Left ventricle myocardium inferior (tissue), 1 donor: Measurements from ENCODE around the gene COQ8A. TPM values are rescaled to one million over a fixed set of nuclear protein-coding genes. Genes with fewer than 3 reads are reported as not detected.

Experiments
- DNase-seq: peaks from one replicate; pipeline ENCODE4 v3.0.0-alpha.2; 2020
- H3K27ac ChIP-seq: fragments of 200-600 bp; replicated peaks from 2 replicates; pipeline ENCODE4 v1.8.0; 2021
- H3K27me3 ChIP-seq: fragments of 200-600 bp; 2 replicates; pipeline ENCODE4 v1.8.0; 2021; ENCODE audit warnings: low read depth
- H3K36me3 ChIP-seq: fragments of 200-600 bp; 2 replicates; pipeline ENCODE4 v1.8.0; 2021
- H3K4me1 ChIP-seq: fragments of 200-600 bp; 2 replicates; pipeline ENCODE4 v1.8.0; 2021
- H3K4me3 ChIP-seq: fragments of 200-600 bp; 2 replicates; pipeline ENCODE4 v1.8.0; 2021; ENCODE audit warnings: mild to moderate bottlenecking, moderate library complexity
- H3K9me3 ChIP-seq: fragments of 200-600 bp; replicated peaks from 2 replicates; pipeline ENCODE4 v1.8.0; 2021
- CTCF ChIP-seq: fragments of 200-600 bp; IDR thresholded peaks from 2 replicates; pipeline ENCODE4 v1.8.0; 2021; ENCODE audit warnings: antibody characterized with exemption, mild to moderate bottlenecking, borderline replicate concordance
- intact Hi-C: fragments of 100-400 bp; cut with micrococcal nuclease; formaldehyde crosslinking; loops from one replicate; pipeline ENCODE4 v1.11.0; 2022
- total RNA-seq: library from RNA; stranded (reverse); fragmentation: NEBNext Ultra II Directional; extraction: Animal tissue kit (Norgen Biotek cat#: 25700); gene quantifications from one replicate; pipeline ENCODE4 v1.2.1, GENCODE V29; 2021
- donor health status: DM: no; HTN: yes; CAD: no; lungs with severe emphysema.

Gene COQ8A
- total RNA-seq, 1 donor from 2014 or later = 357 TPM

DNA sequence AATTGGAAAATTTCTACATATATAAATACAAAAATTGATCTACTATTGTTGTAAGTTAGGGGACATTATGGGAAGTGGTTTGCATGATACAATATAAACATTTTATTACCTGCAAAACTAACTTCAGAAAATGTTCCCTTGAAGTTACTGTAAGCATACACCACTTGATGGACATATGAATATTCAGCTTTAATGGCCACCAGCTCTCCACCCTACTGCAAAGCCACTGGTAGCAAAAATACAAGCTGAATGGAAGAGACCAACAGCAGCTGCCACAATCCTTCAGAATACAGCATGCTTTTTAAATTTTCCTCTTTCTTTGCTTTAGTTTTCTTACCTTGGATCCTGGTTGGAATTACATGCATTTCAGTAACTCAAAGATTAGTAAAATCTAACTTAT is 69.8 kb downstream of the COQ8A start:
- Histone ChIP-seq H3K36me3 (peaks cover 44% of the 10 kb centered on the region), H3K27me3 (no peaks in the 10 kb centered on the region), H3K27ac (no peak overlapping the region), H3K9me3 (no peaks in the 10 kb centered on the region), H3K4me1 (no peaks in the 10 kb centered on the region), H3K4me3 (no peak overlapping the region)
- no peak for DNase-seq
- intact Hi-C loops = no loop called here
- TF ChIP-seq CTCF = no peak

GRCh38 chr1:227010645-227011044 is 70.6 kb downstream of the COQ8A start:
- Histone ChIP-seq H3K4me3 (no peak overlapping the region), H3K9me3 (no peaks in the 10 kb centered on the region), H3K27ac (no peak overlapping the region), H3K4me1 (no peaks in the 10 kb centered on the region), H3K27me3 (no peaks in the 10 kb centered on the region), H3K36me3 (peaks cover 47% of the 10 kb centered on the region)
- intact Hi-C loops = no loop called here
- TF ChIP-seq CTCF = no peak
- no peak for DNase-seq

- H3K27me3 ChIP-seq = no peaks in the 10 kb centered on the region
- H3K4me3 ChIP-seq = no peak overlapping the region
- TF ChIP-seq CTCF = no peak
- intact Hi-C loops = no loop called here
- no peaks in the 10 kb centered on the region for H3K4me1 ChIP-seq
- no peak overlapping the region for H3K27ac ChIP-seq
- peaks cover 81% of the 10 kb centered on the region for H3K36me3 ChIP-seq
- DNase-seq = no peak
- peaks cover 8% of the 10 kb centered on the region for H3K9me3 ChIP-seq
Observed at GRCh38 chr1:227016990-227017389, 76.9 kb downstream of the COQ8A start.

DNA sequence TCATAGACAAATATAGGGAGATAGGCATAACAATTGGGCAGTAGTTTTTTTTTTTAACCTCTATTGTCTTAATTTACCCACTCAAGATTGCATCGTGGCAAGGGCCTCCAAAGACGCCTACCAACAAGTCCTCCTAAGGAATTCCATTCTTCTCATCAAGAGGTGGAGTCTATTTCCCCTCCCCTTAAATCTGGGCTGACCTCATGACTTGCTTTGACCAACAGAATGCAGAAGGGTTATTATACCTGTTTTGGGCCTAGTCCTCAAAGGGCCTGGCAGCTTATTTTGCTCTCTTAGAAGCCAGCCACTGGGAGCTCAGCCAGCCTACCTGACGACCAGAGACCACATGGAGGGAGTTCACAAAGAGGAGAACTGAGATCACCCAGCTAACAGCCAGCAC is 92.3 kb downstream of the COQ8A start:
- no peaks in the 10 kb centered on the region for H3K9me3 ChIP-seq
- H3K27me3 ChIP-seq = no peaks in the 10 kb centered on the region
- no peak overlapping the region for H3K27ac ChIP-seq
- no peaks in the 10 kb centered on the region for H3K4me1 ChIP-seq
- no peak overlapping the region for H3K4me3 ChIP-seq
- DNase-seq = no peak
- H3K36me3 ChIP-seq = peaks cover 66% of the 10 kb centered on the region
- intact Hi-C loops = no loop called here
- TF ChIP-seq CTCF = no peak

DNA sequence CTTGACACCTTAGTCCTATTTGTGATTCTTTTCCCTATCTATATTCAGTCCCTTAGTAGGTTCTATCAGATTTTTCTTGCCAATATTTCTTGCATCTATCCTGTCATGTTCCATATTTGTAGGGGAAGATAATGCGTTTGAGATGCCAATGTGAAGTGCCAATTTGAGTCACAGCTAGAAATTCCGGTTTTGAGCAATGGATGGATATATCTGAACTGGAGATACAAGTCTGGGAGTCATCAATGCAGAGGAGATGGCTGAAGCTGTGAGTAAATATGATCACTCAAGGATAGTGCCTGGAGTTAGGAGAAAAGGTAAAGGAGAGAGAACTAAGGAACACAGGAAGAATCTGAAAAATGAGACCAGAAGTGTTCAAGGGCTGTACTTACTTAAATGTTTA is 93.8 kb downstream of the COQ8A start:
- Histone ChIP-seq H3K4me1 (no peaks in the 10 kb centered on the region), H3K27ac (no peak overlapping the region), H3K4me3 (no peak overlapping the region), H3K27me3 (no peaks in the 10 kb centered on the region), H3K36me3 (peaks cover 61% of the 10 kb centered on the region), H3K9me3 (no peaks in the 10 kb centered on the region)
- intact Hi-C loops = no loop called here
- TF ChIP-seq CTCF = no peak
- DNase-seq = no peak

DNA sequence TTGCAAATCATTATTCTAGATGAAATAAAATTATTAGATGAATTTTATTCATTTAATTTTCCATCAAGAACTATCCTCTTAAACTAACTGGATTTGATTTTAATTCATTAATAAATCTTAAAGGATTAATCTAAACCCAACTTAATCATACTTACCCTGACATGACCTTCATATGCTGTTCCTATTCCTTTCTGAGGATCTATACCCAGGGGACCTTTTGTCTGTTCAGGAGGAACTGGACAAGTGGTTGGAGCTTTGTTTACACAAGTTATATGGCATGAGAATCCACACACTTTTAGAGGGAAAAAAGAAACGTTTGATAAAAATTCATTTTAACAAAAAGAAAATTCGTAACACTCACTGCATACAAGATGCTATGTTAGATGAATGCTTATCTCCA is 95.2 kb downstream of the COQ8A start:
- H3K27ac ChIP-seq = no peak overlapping the region

More for the DNA sequence above, 95.2 kb downstream of the COQ8A start:
- TF ChIP-seq CTCF = no peak
- no peaks in the 10 kb centered on the region for H3K9me3 ChIP-seq
- DNase-seq = no peak
- H3K27me3 ChIP-seq = no peaks in the 10 kb centered on the region
- peaks cover 61% of the 10 kb centered on the region for H3K36me3 ChIP-seq
- intact Hi-C loops = no loop called here
- H3K4me1 ChIP-seq = no peaks in the 10 kb centered on the region
- H3K4me3 ChIP-seq = no peak overlapping the region
